Measurements from ENCODE around the gene ZBTB43.

DNA sequence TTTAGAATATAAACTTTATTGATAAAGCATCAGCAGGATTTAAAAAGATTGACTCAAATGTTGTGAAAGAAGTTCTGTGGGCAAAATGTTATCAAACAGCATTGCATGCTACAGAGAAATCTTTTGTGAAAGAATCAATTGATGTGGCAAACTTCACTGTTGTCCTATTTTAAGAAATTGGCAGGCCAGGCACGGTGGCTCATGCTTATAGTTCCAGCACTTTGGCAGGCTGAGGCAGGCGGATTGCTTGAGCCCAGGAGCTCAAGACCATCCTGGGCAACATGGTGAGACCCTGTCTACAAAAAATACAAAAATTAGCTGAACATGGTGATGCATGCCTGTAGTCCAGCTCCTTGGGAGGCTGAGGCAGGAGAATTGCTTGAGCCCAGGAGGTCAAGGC, 17.4 kb downstream of the ZBTB43 start:
- TF ChIP-seq, protein P1, sequence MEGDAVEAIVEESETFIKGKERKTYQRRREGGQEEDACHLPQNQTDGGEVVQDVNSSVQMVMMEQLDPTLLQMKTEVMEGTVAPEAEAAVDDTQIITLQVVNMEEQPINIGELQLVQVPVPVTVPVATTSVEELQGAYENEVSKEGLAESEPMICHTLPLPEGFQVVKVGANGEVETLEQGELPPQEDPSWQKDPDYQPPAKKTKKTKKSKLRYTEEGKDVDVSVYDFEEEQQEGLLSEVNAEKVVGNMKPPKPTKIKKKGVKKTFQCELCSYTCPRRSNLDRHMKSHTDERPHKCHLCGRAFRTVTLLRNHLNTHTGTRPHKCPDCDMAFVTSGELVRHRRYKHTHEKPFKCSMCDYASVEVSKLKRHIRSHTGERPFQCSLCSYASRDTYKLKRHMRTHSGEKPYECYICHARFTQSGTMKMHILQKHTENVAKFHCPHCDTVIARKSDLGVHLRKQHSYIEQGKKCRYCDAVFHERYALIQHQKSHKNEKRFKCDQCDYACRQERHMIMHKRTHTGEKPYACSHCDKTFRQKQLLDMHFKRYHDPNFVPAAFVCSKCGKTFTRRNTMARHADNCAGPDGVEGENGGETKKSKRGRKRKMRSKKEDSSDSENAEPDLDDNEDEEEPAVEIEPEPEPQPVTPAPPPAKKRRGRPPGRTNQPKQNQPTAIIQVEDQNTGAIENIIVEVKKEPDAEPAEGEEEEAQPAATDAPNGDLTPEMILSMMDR (IDR thresholded peaks at IDR 0.05), result no peak
- TF ChIP-seq POLR2A (IDR thresholded peaks at IDR 0.05), result no peak
- no peak for TF ChIP-seq POLR2AphosphoS5 (IDR thresholded peaks at IDR 0.05)
